Measurements from ENCODE around the gene IL36RN. TPM values are rescaled to one million over a fixed set of nuclear protein-coding genes. Genes with fewer than 3 reads are reported as not detected.

Gene IL36RN
- total RNA-seq, 4 donors from 2014 or later, result not detected

DNA sequence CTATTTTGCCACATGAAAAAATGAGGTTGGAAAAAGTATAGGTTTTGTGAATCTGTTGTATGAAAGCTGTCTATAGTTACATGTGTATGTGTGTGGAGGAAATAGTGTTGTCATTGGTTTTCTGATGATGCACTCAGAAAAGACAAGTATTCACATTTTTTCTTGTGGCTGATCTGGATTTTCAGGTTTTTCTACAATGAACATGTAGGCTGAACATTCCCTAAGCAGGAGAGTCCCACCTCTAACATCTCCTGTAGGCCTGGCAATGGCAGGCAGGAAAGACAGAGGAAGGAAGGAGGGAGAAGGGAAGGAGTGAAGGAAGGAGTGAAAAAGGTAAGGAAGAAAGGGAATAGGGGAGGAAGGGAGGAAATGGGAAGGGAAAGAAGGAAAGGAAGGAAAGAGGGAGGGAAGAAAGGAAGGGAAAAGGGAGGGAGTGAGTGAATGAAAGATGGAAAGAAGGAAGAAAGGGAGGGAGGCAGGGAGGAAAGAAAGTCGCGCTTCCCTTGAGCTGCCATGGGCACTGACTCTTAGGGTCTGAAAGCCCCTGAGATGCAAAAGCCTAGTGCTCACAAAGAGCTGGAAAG is 495 bp upstream of the IL36RN start:
- Histone ChIP-seq H3K9me3 (no peaks in the 10 kb centered on the region), H3K27ac (no peak overlapping the region), H3K36me3 (no peaks in the 10 kb centered on the region), H3K27me3 (no peaks in the 10 kb centered on the region), H3K4me3 (replicated peaks in 1 of 3) (no peak overlapping the region), H3K4me1 (peaks cover 0 to 4% of the 10 kb centered on the region in 2 donors)
- no peak for DNase-seq
- TF ChIP-seq, protein P1, sequence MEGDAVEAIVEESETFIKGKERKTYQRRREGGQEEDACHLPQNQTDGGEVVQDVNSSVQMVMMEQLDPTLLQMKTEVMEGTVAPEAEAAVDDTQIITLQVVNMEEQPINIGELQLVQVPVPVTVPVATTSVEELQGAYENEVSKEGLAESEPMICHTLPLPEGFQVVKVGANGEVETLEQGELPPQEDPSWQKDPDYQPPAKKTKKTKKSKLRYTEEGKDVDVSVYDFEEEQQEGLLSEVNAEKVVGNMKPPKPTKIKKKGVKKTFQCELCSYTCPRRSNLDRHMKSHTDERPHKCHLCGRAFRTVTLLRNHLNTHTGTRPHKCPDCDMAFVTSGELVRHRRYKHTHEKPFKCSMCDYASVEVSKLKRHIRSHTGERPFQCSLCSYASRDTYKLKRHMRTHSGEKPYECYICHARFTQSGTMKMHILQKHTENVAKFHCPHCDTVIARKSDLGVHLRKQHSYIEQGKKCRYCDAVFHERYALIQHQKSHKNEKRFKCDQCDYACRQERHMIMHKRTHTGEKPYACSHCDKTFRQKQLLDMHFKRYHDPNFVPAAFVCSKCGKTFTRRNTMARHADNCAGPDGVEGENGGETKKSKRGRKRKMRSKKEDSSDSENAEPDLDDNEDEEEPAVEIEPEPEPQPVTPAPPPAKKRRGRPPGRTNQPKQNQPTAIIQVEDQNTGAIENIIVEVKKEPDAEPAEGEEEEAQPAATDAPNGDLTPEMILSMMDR (IDR thresholded peaks at IDR 0.05), result no peak
- TF ChIP-seq POLR2A (IDR thresholded peaks at IDR 0.05), result no peak
- intact Hi-C loops (cut with DNase I), result no loop called here
- 59 to 61% methylated on average over 2 of the region's 2 CpGs for WGBS, 2 donors

DNA sequence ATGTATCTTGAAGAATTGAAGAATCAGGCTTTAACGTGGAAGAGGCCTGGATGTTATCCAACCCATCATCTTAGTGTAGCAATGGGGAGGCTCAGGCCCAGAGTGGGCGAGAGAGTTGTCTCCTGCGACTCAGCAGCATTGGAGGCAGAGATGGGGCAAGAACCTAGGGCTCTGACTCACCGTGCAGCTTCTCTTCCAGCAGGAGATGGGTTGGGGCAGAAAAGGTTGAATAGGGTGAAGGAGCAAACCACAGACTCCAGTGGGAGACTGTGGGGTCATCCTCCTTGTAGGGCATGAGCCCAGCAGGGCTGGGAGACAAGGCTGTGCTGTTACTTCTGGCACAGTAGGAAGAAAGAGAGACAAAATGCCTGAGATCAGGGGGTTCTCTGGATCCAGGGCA is 1.4 kb downstream of the IL36RN start:
- H3K9me3 ChIP-seq, result no peaks in the 10 kb centered on the region
- no peaks in the 10 kb centered on the region for H3K36me3 ChIP-seq
- WGBS, 2 donors, result 80 to 85% methylated on average over 4 of the region's 4 CpGs
- DNase-seq, result no peak
- H3K4me1 ChIP-seq, result peaks cover 0 to 4% of the 10 kb centered on the region in 2 donors
- no peak overlapping the region for H3K27ac ChIP-seq
- no peaks in the 10 kb centered on the region for H3K27me3 ChIP-seq
- intact Hi-C loops (cut with DNase I), result no loop called here
- TF ChIP-seq, protein P1 (IDR thresholded peaks at IDR 0.05), result no peak
- no peak for TF ChIP-seq POLR2A (IDR thresholded peaks at IDR 0.05)
- H3K4me3 ChIP-seq (replicated peaks in 1 of 3), result no peak overlapping the region

DNA sequence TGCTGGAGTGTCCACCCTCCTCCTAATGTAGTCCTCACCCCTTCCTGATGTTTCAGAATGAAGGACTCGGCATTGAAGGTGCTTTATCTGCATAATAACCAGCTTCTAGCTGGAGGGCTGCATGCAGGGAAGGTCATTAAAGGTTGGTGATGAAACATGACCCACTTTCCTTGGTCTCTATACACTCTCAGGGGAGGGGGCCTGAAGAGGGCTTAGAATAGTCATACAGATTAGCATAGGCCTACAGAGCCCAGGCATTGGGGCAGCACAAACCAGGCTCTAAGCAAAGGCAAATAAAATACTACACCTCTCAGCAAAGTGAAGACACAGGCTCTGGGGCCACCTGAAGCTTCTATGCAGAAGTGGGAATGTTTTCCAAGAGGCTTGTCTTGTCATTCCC is 1.8 kb downstream of the IL36RN start:
- intact Hi-C loops (cut with DNase I), result no loop called here
- TF ChIP-seq POLR2A (IDR thresholded peaks at IDR 0.05), result no peak
- TF ChIP-seq, protein P1 (IDR thresholded peaks at IDR 0.05), result no peak
- Histone ChIP-seq H3K27ac (no peak overlapping the region), H3K36me3 (no peaks in the 10 kb centered on the region), H3K27me3 (no peaks in the 10 kb centered on the region), H3K4me1 (peaks cover 0 to 4% of the 10 kb centered on the region in 2 donors), H3K9me3 (no peaks in the 10 kb centered on the region), H3K4me3 (replicated peaks in 1 of 3) (no peak overlapping the region)
- WGBS, 2 donors, result 68 to 90% methylated on average over 1 of the region's 1 CpG
- no peak for DNase-seq

DNA sequence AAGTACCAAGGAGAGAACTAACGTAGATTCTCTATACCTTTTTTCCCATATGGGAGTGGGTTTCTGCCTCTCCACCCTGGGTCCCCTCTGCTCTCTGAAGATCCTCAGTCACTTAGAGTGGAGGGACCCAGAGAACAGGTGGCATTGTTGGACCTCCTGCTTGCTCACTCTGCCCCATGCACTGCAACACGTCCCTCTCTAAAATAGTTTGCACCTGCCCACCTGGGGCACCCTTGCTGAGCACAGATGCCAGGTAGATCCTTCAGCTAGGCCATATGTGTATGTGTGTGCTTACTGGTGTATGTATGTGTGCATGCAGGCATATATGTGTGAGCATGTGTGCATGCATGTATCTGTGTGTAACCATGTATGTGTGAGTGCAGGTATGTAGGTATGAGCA is 2.2 kb downstream of the IL36RN start:
- Histone ChIP-seq H3K4me1 (peaks cover 0 to 4% of the 10 kb centered on the region in 2 donors), H3K27ac (no peak overlapping the region), H3K36me3 (no peaks in the 10 kb centered on the region), H3K27me3 (no peaks in the 10 kb centered on the region), H3K9me3 (no peaks in the 10 kb centered on the region), H3K4me3 (replicated peaks in 1 of 3) (no peak overlapping the region)
- intact Hi-C loops (cut with DNase I), result no loop called here
- DNase-seq, result no peak
- TF ChIP-seq, protein P1 (IDR thresholded peaks at IDR 0.05), result no peak
- TF ChIP-seq POLR2A (IDR thresholded peaks at IDR 0.05), result no peak
- 83 to 96% methylated on average over 2 of the region's 2 CpGs for WGBS, 2 donors

DNA sequence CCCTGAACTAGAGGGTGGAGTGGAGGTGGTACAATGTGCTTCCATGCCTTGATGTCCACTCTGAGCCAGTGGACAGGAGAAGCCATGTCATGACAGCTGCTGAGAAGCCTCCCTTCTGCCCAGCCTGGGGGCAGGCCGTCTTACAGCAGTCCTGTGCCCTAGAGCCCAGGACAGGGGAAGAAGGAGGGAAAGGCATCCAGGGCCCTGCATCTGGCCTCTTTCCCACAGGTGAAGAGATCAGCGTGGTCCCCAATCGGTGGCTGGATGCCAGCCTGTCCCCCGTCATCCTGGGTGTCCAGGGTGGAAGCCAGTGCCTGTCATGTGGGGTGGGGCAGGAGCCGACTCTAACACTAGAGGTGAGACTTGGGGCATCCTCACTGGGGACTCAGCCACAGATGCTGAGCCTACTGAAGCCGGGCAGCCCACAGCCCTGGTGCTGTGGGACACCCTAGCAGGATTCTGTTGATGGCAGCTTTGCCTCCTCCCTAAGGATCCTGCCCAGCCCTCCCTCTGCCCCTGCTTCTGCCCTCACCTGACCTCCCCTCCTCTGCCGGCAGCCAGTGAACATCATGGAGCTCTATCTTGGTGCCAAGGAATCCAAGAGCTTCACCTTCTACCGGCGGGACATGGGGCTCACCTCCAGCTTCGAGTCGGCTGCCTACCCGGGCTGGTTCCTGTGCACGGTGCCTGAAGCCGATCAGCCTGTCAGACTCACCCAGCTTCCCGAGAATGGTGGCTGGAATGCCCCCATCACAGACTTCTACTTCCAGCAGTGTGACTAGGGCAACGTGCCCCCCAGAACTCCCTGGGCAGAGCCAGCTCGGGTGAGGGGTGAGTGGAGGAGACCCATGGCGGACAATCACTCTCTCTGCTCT is 3.1 kb downstream of the IL36RN start:
- no peak overlapping the region for H3K27ac ChIP-seq
- DNase-seq, result no peak
- no peaks in the 10 kb centered on the region for H3K27me3 ChIP-seq
- H3K4me1 ChIP-seq, result peaks cover 0 to 4% of the 10 kb centered on the region in 2 donors
- intact Hi-C loops (cut with DNase I), result no loop called here
- H3K4me3 ChIP-seq (replicated peaks in 1 of 3), result no peak overlapping the region
- no peak for TF ChIP-seq POLR2A (IDR thresholded peaks at IDR 0.05)
- TF ChIP-seq, protein P1 (IDR thresholded peaks at IDR 0.05), result no peak
- H3K36me3 ChIP-seq, result no peaks in the 10 kb centered on the region
- no peaks in the 10 kb centered on the region for H3K9me3 ChIP-seq
- 82 to 95% methylated on average over 14 to 17 of the region's 18 CpGs for WGBS, 2 donors

Measured in thyroid gland (tissue), 4 donors.